ENCODE results near the gene FASTKD2.

GRCh38 chr2:206837775-206838174, 72.4 kb downstream of the FASTKD2 start:
- TF ChIP-seq ATF2 (IDR thresholded peaks at IDR 0.05; ENCODE audit: low read length), result no peak
- TF ChIP-seq POLR2A (IDR thresholded peaks at IDR 0.05; ENCODE audit: control extremely low read depth in 1 of 2, low read depth in 2 of 2, low read length in 2 of 2), result no peak
- no peak for TF ChIP-seq CBX5 (IDR thresholded peaks at IDR 0.05; ENCODE audit: low read depth, low read length)
- TF ChIP-seq USF2 (IDR thresholded peaks at IDR 0.05; ENCODE audit: low read length), result no peak
- no peak for TF ChIP-seq SP1 (IDR thresholded peaks at IDR 0.05; ENCODE audit: low read depth, low read length)
- no peak for TF ChIP-seq ZNF274 (IDR thresholded peaks at IDR 0.05; ENCODE audit: borderline replicate concordance, extremely low read depth, low read length)
- no peak for TF ChIP-seq KDM4A (IDR thresholded peaks at IDR 0.05; ENCODE audit: low read depth, low read length, severe bottlenecking)
- no peak for TF ChIP-seq CTCF (IDR thresholded peaks at IDR 0.05; ENCODE audit: control extremely low read depth in 1 of 3, insufficient read depth in 1 of 3, low read depth in 1 of 3, low read length in 3 of 3)
- no peak for TF ChIP-seq SAP30 (IDR thresholded peaks at IDR 0.05; ENCODE audit: insufficient read depth, insufficient replicate concordance, low read length)
- no peak for TF ChIP-seq TEAD4 (IDR thresholded peaks at IDR 0.05; ENCODE audit: low read depth, low read length)
- TF ChIP-seq MAX (IDR thresholded peaks at IDR 0.05), result no peak
- TF ChIP-seq TAF1 (IDR thresholded peaks at IDR 0.05; ENCODE audit: low read depth, low read length), result no peak
- no peak for TF ChIP-seq SP2 (IDR thresholded peaks at IDR 0.05; ENCODE audit: low read length)

Data from H1 (cell line).